ENCODE results near the gene ACIN1. TPM values are rescaled to one million over a fixed set of nuclear protein-coding genes. Genes with fewer than 3 reads are reported as not detected.
A peak's percentile ranks its signal among the peaks of the same experiment; 100 is the strongest.
"Not testable (repeated sequence)": the region's sequence is repeated elsewhere in the genome, so short reads cannot be mapped to it uniquely, and the experiment has no call there.

ACIN1 gene
- total RNA-seq, 1 donor from 2014 or later = 67.8 TPM

- no peak for DNase-seq
These were observed 27.1 kb upstream of the ACIN1 start for GRCh38 chr14:23122086-23122485.

GRCh38 chr14:23121361-23121771 lies 26.4 kb upstream of the ACIN1 start:
- no peak for DNase-seq

GRCh38 chr14:23120541-23121251 lies 25.8 kb upstream of the ACIN1 start:
- peak; percentile 86 for DNase-seq

GRCh38 chr14:23119363-23120327 lies 24.7 kb upstream of the ACIN1 start:
- no peak for DNase-seq

- no peak for DNase-seq
These were observed 23.8 kb upstream of the ACIN1 start, which contains the start of gene CEBPE for GRCh38 chr14:23118506-23119362. TSS of gene CEBPE (minus strand) at chr14:23119255. CDS start at chr14:23119091, 164 bp downstream.

GRCh38 chr14:23117371-23118020 lies 22.6 kb upstream of the ACIN1 start:
- DNase-seq = no peak

GRCh38 chr14:23115918-23116317 lies 21.0 kb upstream of the ACIN1 start:
- DNase-seq = no peak

- no peak for DNase-seq
These were observed 20.2 kb upstream of the ACIN1 start for GRCh38 chr14:23115039-23115731.

- DNase-seq = no peak
These were observed 19.7 kb upstream of the ACIN1 start for GRCh38 chr14:23114669-23115038.

GRCh38 chr14:23114120-23114458 lies 19.2 kb upstream of the ACIN1 start:
- no peak for DNase-seq

- no peak for DNase-seq
These were observed 18.6 kb upstream of the ACIN1 start for GRCh38 chr14:23113431-23114119.

- DNase-seq = no peak
These were observed 17.6 kb upstream of the ACIN1 start for GRCh38 chr14:23112359-23113178.

GRCh38 chr14:23110579-23111365 lies 15.8 kb upstream of the ACIN1 start:
- no peak for DNase-seq

- no peak for DNase-seq
These were observed 14.8 kb upstream of the ACIN1 start for GRCh38 chr14:23109769-23110168.

- DNase-seq = not testable (repeated sequence)
These were observed 13.2 kb upstream of the ACIN1 start for GRCh38 chr14:23108169-23108568.

GRCh38 chr14:23107620-23108019 lies 12.7 kb upstream of the ACIN1 start:
- DNase-seq = not testable (repeated sequence)

- DNase-seq = no peak
These were observed 11.8 kb upstream of the ACIN1 start for GRCh38 chr14:23106747-23107045.

- DNase-seq = no peak
These were observed 10.4 kb upstream of the ACIN1 start for GRCh38 chr14:23105348-23105824.

All from occipital lobe (tissue), 2 donors.